ENCODE data around the gene SNX25.

SNX25 gene

GRCh38 chr4:185396724-185397385, 187.5 kb downstream of the SNX25 start, which contains the start of gene ANKRD37:
Gene ANKRD37 (plus strand): TSS chr4:185396841. CDS start chr4:185396924, 83 bp downstream.
- TF ChIP-seq NFIC (IDR thresholded peaks at IDR 0.05), result 0 out of 2 replicates have a peak, but pooled peaks have one; percentile 4
- no peak for TF ChIP-seq FOXM1 (IDR thresholded peaks at IDR 0.05; ENCODE audit: borderline replicate concordance, low read depth)
- no peak for TF ChIP-seq TAF1 (IDR thresholded peaks at IDR 0.05; ENCODE audit: low read depth)
- no peak for TF ChIP-seq EGR1 (IDR thresholded peaks at IDR 0.05)
- TF ChIP-seq TCF12 (IDR thresholded peaks at IDR 0.05; ENCODE audit: low read depth), result no peak
- TF ChIP-seq ZBTB7A (IDR thresholded peaks at IDR 0.05; ENCODE audit: low read depth), result no peak
- TF ChIP-seq USF1 (IDR thresholded peaks at IDR 0.05), result no peak
- TF ChIP-seq CREB1 (IDR thresholded peaks at IDR 0.05; ENCODE audit: low read depth), result no peak
- TF ChIP-seq MAX (IDR thresholded peaks at IDR 0.05), result no peak
- TF ChIP-seq CEBPB (IDR thresholded peaks at IDR 0.05), result no peak
- peak; percentile 72 for TF ChIP-seq TEAD4 (IDR thresholded peaks at IDR 0.05)
- TF ChIP-seq EP300 (IDR thresholded peaks at IDR 0.05; ENCODE audit: borderline replicate concordance), result no peak
- no peak for TF ChIP-seq YY1 (IDR thresholded peaks at IDR 0.05; ENCODE audit: low read depth)
- 0 out of 2 replicates have a peak, but pooled peaks have one; percentile 0 for TF ChIP-seq RAD21 (IDR thresholded peaks at IDR 0.05; ENCODE audit: low read depth)
- no peak for TF ChIP-seq REST (IDR thresholded peaks at IDR 0.05; ENCODE audit: low read depth)

GRCh38 chr4:185398618-185399017, 189.2 kb downstream of the SNX25 start:
- TF ChIP-seq TAF1 (IDR thresholded peaks at IDR 0.05; ENCODE audit: low read depth) (no peak), MAX (IDR thresholded peaks at IDR 0.05) (no peak), FOXM1 (IDR thresholded peaks at IDR 0.05; ENCODE audit: borderline replicate concordance, low read depth) (no peak), RAD21 (IDR thresholded peaks at IDR 0.05; ENCODE audit: low read depth) (no peak), TEAD4 (IDR thresholded peaks at IDR 0.05) (no peak), CREB1 (IDR thresholded peaks at IDR 0.05; ENCODE audit: low read depth) (no peak), NFIC (IDR thresholded peaks at IDR 0.05) (no peak), REST (IDR thresholded peaks at IDR 0.05; ENCODE audit: low read depth) (no peak)

- TF ChIP-seq FOXM1 (IDR thresholded peaks at IDR 0.05; ENCODE audit: borderline replicate concordance, low read depth) (no peak), NFIC (IDR thresholded peaks at IDR 0.05) (no peak), TAF1 (IDR thresholded peaks at IDR 0.05; ENCODE audit: low read depth) (no peak), RAD21 (IDR thresholded peaks at IDR 0.05; ENCODE audit: low read depth) (no peak), REST (IDR thresholded peaks at IDR 0.05; ENCODE audit: low read depth) (no peak), CEBPB (IDR thresholded peaks at IDR 0.05) (no peak), CREB1 (IDR thresholded peaks at IDR 0.05; ENCODE audit: low read depth) (no peak), TCF12 (IDR thresholded peaks at IDR 0.05; ENCODE audit: low read depth) (no peak)
Measured at GRCh38 chr4:185399466-185399865, 190.1 kb downstream of the SNX25 start.

- TF ChIP-seq EP300 (IDR thresholded peaks at IDR 0.05; ENCODE audit: borderline replicate concordance), result no peak
- no peak for TF ChIP-seq TAF1 (IDR thresholded peaks at IDR 0.05; ENCODE audit: low read depth)
- TF ChIP-seq ZBTB7A (IDR thresholded peaks at IDR 0.05; ENCODE audit: low read depth), result no peak
- no peak for TF ChIP-seq REST (IDR thresholded peaks at IDR 0.05; ENCODE audit: low read depth)
- TF ChIP-seq TCF12 (IDR thresholded peaks at IDR 0.05; ENCODE audit: low read depth), result no peak
- no peak for TF ChIP-seq USF1 (IDR thresholded peaks at IDR 0.05)
- TF ChIP-seq MAX (IDR thresholded peaks at IDR 0.05), result no peak
- TF ChIP-seq FOXM1 (IDR thresholded peaks at IDR 0.05; ENCODE audit: borderline replicate concordance, low read depth), result no peak
- no peak for TF ChIP-seq CEBPB (IDR thresholded peaks at IDR 0.05)
- TF ChIP-seq RAD21 (IDR thresholded peaks at IDR 0.05; ENCODE audit: low read depth), result no peak
- no peak for TF ChIP-seq CREB1 (IDR thresholded peaks at IDR 0.05; ENCODE audit: low read depth)
- no peak for TF ChIP-seq TEAD4 (IDR thresholded peaks at IDR 0.05)
- no peak for TF ChIP-seq NFIC (IDR thresholded peaks at IDR 0.05)
Measured at GRCh38 chr4:185404031-185404430, 194.6 kb downstream of the SNX25 start.

Measured in Ishikawa (cell line).